GM19372 (cell line): ENCODE measurements around the gene KCNN2.
A peak's percentile ranks its signal among the peaks of the same experiment; 100 is the strongest.

Source experiments
- ATAC-seq: cut with Tn5 transposase; IDR thresholded peaks from one replicate; pipeline ENCODE4 v1.9.1; 2021; ENCODE audit warnings: mild to moderate bottlenecking, low read depth, moderate library complexity; ENCODE audit not compliant: unreplicated experiment

Gene KCNN2

GRCh38 chr5:114361724-114362196, at the start of gene KCNN2:
Gene KCNN2 (plus strand): TSS chr5:114362070. CDS start chr5:114362140, 70 bp downstream.
- ATAC-seq: peak; percentile 69

GRCh38 chr5:114312658-114313057, 49.2 kb upstream of the KCNN2 start:
- ATAC-seq: no peak

GRCh38 chr5:114314061-114314460, 47.8 kb upstream of the KCNN2 start:
- no peak for ATAC-seq

- ATAC-seq: no peak
Observed at GRCh38 chr5:114316167-114316566, 45.7 kb upstream of the KCNN2 start.

GRCh38 chr5:114317751-114318150, 44.1 kb upstream of the KCNN2 start:
- ATAC-seq: no peak

- ATAC-seq: no peak
Observed at GRCh38 chr5:114319236-114319635, 42.6 kb upstream of the KCNN2 start.

GRCh38 chr5:114319821-114320220, 42.0 kb upstream of the KCNN2 start:
- no peak for ATAC-seq

- no peak for ATAC-seq
Observed at GRCh38 chr5:114324282-114324681, 37.6 kb upstream of the KCNN2 start.

GRCh38 chr5:114325541-114325940, 36.3 kb upstream of the KCNN2 start:
- ATAC-seq: no peak

- no peak for ATAC-seq
Observed at GRCh38 chr5:114327474-114327873, 34.4 kb upstream of the KCNN2 start.

GRCh38 chr5:114327987-114328386, 33.9 kb upstream of the KCNN2 start:
- ATAC-seq: no peak

GRCh38 chr5:114330916-114331531, 30.8 kb upstream of the KCNN2 start:
- no peak for ATAC-seq

- ATAC-seq: no peak
Observed at GRCh38 chr5:114332493-114332892, 29.4 kb upstream of the KCNN2 start.

- no peak for ATAC-seq
Observed at GRCh38 chr5:114332925-114333324, 28.9 kb upstream of the KCNN2 start.

GRCh38 chr5:114335391-114335790, 26.5 kb upstream of the KCNN2 start:
- no peak for ATAC-seq

GRCh38 chr5:114339108-114339507, 22.8 kb upstream of the KCNN2 start:
- no peak for ATAC-seq

- ATAC-seq: no peak
Observed at GRCh38 chr5:114346181-114346580, 15.7 kb upstream of the KCNN2 start.

- no peak for ATAC-seq
Observed at GRCh38 chr5:114355086-114355830, 6.6 kb upstream of the KCNN2 start.

GRCh38 chr5:114358329-114358728, 3.5 kb upstream of the KCNN2 start:
- ATAC-seq: no peak

GRCh38 chr5:114360357-114360756, 1.5 kb upstream of the KCNN2 start:
- no peak for ATAC-seq

GRCh38 chr5:114360816-114361723, 800 bp upstream of the KCNN2 start:
- peak; percentile 26 for ATAC-seq
